GM10266 (cell line): ENCODE data around the gene SPATC1L.

Source experiments
- DNase-seq: peaks from one replicate; pipeline ENCODE4 v3.0.0; 2012; ENCODE audit errors: extremely low spot score
- TF ChIP-seq, protein P1 (sequence below): IDR thresholded peaks from 2 replicates; pipeline ENCODE4 v1.5.1; 2012; ENCODE audit warnings: mild to moderate bottlenecking, low read depth; ENCODE audit not compliant: control insufficient read depth, insufficient read depth; ENCODE audit errors: missing control alignments

Gene SPATC1L

DNA sequence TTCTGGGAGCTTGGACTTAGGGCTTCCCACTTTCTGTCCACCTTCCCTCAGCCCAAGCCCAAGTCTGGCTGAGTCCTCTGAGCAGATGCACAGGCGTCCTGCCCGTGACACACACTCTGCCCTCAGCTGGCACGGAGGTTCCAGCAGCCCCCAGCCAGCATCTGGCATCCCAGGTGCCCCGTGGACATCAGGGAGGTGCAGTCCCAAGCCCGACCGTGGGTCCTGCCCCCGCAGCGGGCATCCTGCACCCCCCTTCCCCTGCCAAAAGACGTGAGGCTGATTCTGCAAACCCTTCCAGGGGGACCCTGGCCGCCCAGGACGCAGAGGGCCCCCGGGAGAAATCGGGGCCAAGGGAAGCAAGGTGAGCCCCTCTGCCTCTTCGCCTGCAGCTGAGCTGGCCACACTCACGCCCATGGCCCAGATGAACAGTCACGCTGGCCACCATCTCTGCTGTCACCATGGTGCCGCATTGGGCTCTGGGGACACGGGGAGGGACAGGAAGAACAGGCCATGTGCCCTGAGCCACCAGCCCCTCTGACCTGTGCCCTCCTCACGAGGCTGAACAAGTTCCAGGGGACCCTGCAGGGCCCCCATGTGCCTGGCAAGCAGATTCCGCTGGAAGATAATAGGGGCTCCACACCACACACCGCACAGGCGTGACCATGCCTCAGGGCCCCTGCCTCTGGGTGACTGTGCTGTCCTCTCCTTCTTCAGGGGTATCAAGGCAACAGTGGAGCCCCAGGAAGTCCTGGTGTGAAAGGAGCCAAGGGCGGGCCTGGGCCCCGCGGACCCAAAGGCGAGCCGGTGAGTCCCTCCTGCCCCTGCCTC, 65.7 kb downstream of the SPATC1L start:
- DNase-seq, result no peak

DNA sequence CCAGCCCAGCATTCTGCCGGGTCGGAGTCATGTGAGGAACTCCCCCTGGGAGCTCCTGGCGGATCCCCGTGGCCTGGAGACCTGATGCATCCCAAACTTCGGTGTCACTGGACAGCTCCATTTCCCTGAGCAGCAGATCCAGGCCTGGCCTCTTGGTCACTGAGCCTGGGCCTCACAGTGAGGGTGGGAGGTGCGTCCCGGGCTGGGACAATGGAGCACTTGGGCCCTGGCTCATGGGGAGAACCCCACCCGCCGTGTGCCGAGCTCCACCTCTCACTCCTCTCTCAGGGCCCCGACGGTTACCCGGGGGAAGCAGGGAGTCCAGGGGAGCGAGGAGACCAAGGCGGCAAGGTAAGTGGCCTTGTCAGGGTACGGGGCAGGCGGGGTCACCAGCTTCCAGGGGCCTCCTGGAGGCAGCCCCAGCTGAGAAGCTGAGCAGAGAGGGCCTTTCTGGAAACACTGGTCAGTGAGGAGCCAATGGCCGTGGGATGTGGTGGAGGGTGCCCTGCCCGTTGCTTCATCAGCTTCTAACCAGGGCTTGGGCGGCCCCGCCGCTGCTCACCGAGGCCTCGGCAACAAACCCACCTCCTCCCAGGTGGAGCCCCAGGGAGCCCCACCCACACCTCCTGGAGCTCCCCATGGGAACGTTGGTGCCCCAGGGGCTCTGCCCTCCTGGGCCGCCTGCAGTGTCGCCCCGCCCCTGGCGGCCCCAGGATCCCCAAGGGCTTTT, 66.5 kb downstream of the SPATC1L start:
- DNase-seq, result no peak
- TF ChIP-seq, protein P1, sequence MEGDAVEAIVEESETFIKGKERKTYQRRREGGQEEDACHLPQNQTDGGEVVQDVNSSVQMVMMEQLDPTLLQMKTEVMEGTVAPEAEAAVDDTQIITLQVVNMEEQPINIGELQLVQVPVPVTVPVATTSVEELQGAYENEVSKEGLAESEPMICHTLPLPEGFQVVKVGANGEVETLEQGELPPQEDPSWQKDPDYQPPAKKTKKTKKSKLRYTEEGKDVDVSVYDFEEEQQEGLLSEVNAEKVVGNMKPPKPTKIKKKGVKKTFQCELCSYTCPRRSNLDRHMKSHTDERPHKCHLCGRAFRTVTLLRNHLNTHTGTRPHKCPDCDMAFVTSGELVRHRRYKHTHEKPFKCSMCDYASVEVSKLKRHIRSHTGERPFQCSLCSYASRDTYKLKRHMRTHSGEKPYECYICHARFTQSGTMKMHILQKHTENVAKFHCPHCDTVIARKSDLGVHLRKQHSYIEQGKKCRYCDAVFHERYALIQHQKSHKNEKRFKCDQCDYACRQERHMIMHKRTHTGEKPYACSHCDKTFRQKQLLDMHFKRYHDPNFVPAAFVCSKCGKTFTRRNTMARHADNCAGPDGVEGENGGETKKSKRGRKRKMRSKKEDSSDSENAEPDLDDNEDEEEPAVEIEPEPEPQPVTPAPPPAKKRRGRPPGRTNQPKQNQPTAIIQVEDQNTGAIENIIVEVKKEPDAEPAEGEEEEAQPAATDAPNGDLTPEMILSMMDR, result no peak

More for the DNA sequence above, 65.7 kb downstream of the SPATC1L start:
- TF ChIP-seq, protein P1, result no peak

DNA sequence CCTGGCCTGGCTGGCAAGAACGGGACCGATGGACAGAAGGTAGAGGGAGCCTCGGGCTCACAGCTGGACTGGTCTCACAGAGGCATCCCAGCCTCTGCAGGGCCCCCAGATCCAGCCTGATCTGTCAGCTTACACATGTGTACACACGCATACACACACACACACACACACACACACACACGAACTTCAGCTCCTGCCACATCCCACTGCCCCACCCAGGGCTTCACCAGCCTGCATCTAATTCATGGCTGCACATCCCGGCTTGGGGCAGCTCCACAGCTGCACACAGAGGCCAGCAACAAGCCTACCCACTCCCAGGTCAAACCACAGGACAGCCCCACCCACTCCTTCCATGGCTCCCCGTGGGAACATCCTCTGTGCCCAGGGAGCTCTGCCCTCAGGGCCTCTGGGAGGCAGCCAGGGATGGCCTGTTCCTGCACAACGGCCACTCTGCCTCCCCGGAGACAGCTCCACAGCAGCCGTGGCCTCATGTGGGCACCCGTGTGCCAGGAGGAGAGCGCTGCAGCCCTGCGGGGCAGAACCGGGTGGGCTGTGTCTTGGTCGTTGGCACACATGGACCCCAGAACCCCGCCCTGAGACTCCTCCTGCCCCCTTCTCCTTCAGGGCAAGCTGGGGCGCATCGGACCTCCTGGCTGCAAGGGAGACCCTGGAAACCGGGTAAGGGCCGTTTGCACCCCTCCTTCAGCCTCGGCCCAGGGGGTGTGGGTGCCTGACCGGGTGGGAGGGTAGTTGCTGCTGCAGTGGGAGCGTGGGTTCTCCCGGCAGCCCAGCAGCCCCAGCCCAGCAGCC, 67.3 kb downstream of the SPATC1L start:
- no peak for DNase-seq
- TF ChIP-seq, protein P1, result no peak

DNA sequence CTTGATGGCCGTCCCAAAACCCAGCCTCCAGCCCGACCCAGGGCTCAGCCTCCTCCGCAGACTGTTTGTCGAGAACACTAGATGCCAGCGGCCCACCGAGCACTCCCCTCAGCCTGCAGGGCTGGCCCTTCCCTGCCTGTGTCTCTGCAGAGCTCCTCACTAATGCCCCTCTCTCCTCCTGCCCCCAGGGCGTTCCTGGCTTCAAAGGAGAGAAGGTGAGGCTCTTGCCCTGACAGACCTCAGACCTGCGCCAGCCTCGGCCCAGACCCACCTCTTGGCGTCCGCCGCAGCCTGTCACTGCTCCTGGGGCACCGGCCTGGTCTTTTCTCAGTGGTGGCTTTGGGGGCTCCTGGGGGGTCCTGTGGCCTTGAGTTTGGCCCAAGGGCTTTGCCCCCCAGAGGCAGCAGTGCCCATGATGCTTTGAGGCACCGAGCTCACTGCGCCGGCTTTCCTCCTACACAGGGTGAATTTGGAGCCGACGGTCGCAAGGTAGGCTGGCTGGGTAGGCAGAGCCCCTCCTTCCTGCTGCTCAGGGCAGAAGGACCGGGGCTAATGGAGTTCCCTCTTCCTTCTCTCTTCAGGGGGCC, 68.0 kb downstream of the SPATC1L start:
- TF ChIP-seq, protein P1, result no peak
- no peak for DNase-seq

DNA sequence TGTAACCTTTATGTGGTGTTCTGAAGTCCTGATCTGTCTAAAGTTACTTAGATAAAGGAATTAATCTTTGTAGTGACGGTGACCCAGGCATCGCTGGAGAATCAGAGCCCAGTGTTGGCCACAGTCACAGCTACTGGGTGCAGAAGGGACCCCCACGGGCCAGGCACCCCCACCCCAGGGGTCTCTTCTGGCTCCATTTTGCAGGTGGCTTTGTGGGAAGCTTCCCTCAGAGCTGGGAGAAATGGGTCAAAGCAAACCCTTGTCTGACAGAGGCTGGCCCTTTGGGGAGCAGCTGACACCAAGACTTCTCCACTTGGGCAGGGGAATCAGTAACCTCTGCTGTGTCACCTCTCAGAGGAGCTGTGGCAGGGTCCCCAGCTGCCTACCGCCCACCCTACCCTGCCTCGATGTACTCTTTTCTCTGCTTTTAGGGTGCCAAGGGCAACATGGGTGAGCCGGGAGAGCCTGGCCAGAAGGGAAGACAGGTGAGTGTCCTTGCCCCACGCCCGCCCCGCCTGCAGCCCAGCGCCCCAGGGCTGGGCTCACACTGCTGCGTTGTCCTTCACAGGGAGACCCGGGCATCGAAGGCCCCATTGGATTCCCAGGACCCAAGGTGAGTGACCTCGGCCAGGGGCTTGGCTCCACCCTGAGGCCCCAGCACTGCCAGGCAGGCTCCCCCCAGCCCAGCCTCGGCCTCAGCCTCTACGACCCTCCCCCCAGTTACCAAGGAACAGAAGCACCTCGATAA, 68.6 kb downstream of the SPATC1L start:
- TF ChIP-seq, protein P1, result no peak
- DNase-seq, result no peak

DNA sequence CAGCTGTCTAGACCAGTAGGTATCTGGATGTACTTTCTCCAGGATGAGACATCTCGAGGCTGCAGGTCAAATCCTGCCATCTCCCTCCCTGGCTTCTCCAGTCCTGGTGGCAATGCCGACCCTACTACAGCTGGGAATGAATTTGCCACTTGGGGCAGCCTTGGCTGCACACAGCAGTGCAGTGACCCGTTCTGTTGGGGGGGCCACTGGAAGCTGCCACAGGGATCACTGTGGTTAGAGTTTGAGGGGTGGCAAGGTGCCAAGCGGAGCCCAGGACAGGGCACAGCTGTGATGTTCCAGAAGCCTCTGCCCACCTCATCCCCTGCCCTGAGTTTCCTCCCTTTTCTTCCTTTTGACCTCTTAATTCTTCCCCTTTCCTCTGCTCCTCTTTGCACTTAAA, 69.3 kb downstream of the SPATC1L start:
- TF ChIP-seq, protein P1, result no peak
- DNase-seq, result no peak
